HG02623 (cell line): ENCODE data around the gene ADGRL1.
"Not testable (repeated sequence)": the region's sequence is repeated elsewhere in the genome, so short reads cannot be mapped to it uniquely, and the experiment has no call there.

ENCODE experiments used
- ATAC-seq: cut with Tn5 transposase; IDR thresholded peaks from one replicate; pipeline ENCODE4 v1.9.1; 2021; ENCODE audit warnings: moderate library complexity; ENCODE audit not compliant: unreplicated experiment

Gene ADGRL1

DNA sequence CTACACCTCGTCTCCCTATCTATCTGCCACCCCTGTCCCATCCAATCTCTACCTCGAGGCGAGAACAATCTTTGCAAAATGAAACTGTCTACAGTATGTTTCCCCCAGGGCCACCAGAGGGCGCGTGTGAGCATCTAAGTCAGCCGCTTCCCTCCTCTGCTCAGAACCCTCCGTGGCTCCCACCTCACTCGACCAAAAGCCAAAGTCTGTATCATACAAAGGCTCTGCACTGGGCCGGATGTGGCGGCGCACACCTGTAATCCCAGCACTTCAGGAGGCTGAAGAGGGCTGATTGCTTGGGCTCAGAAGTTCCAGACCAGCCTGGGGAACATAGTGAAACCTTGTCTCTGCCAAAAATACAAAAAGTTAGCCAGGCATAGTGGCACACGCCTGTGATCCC lies 9.9 kb downstream of the ADGRL1 start:
- ATAC-seq = not testable (repeated sequence)

DNA sequence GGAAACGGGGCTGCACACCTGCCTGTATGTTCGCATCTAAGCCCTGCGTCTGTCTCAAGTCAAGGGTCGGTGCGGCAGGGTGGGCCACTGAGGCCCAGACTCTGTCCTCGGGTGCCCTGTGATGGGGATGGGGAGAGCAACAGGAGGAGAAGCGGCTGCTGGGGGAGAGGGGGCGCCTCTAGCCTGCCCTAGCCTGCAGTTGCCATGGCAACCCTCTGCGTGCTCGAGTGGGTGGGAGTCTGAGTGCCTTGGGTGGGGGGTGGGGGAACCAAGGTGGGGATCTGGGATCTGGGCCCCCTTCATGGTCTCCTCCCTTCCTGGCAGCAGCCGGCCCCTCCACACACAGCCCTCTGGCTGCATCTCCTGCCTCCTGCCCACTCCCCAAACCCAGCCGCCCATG lies 10.8 kb downstream of the ADGRL1 start:
- not testable (repeated sequence) for ATAC-seq

DNA sequence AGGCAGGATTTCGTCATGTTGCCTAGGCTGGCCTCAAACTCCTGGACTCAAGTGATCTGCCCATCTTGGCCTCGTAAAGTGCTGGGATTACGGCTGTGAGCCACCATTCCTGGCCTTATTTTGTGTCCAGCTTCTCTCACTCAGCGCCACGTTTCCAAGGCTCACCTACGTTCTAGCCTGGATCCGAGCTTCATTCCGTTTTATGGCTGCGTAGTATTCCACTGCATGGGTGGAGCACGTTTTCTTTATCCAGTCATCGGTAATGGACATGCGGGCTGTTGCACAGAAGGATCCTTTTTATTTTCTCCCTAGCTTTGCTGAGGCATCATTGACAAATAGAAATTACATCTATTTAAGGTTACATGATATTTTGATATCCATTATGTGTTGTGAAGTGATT lies 16.6 kb downstream of the ADGRL1 start:
- ATAC-seq = no peak

DNA sequence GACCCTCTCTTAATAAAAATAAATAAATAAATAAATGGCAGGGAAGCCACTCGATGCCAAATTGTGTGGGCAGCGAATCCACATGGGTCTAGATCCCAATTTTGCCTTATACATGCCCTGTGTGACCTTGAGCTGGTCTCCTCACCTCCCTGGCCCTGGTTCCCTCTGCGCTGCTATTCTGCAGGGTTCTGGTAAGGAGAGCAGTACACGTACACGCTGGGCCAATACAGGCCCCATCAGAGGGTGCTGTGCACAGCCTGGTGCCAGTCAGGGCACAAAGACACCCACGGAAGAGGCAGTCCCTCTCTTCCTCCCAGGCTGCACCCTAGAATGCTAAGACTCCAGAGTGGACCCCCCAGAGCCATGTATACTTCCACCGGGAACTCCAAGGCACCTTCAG lies 17.9 kb downstream of the ADGRL1 start:
- not testable (repeated sequence) for ATAC-seq

DNA sequence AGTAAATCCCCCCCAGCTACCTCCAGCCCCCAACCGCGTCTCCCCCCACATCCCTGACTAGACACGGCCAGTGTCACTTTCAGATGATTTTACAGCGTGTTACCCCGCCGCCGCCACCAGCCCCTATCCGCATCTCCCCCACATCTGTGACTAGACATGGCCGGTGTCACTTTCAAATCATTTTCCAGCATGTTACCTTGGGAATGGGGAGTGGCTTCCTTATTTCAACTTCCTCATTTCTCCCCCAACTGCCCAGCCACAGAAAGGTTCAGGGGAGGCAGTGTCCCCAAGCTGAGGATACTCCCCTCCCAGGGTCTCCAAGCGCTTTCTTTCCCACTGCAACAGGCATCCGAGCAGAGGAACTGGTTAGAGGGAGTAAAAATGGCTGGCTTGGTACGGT lies 18.4 kb downstream of the ADGRL1 start:
- no peak for ATAC-seq

DNA sequence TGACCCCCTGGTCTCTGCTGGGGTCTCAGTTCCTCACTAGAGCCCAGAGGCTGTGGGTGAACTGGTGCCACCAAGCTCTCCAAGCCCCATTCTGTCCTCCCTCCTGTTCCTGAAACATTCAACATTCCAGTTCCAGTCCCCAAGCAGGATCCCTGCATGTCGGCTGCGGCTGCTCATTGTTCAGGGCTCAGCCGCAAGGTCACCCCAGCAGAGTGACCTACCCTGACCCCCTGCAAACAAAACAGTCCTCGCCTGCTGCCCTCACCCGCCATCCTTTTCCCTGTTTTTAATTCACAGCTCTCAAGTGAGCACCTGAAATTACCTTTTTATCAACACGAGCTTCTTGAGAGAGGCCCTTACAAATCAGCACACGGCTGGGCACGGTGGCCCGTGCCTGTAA lies 19.3 kb downstream of the ADGRL1 start:
- ATAC-seq = not testable (repeated sequence)

DNA sequence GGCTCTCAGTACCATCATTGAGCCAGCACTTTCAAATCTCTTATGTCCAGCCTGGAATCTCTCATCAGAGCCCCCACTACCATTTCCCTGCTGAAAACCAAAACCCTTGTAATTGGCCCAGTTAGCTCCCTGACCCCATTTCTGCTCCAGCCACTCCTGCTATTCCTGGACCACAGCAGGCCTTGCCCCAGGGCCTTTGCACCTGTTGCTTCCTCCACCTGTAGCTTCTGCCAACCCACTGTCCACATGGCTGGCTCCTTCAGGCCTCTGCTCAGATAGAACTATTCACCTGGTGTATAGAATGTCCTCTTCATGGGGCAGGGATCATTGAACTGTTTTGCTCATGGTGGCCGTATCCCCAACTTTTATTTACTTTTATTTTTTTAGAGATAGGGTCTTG lies 20.3 kb downstream of the ADGRL1 start:
- ATAC-seq = not testable (repeated sequence)

DNA sequence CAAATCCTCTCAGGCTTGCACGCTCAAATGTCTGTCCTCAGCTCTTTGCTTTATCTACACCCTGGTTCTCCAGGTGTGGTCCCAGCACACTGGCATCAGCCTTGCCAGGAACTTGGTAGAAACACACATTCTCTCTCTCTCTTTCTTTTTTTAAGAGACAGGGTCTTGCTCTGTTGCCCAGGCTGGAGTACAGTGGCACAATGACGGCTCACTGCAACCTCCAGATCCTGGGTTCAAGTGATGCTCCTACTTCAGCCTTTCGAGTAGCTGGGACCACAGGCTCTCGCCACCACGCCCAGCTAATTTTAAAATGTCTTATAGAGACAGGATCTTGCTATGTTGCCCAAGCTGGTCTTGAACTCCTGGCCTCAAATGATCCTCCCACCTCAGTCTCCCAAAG lies 20.8 kb downstream of the ADGRL1 start:
- ATAC-seq = no peak

DNA sequence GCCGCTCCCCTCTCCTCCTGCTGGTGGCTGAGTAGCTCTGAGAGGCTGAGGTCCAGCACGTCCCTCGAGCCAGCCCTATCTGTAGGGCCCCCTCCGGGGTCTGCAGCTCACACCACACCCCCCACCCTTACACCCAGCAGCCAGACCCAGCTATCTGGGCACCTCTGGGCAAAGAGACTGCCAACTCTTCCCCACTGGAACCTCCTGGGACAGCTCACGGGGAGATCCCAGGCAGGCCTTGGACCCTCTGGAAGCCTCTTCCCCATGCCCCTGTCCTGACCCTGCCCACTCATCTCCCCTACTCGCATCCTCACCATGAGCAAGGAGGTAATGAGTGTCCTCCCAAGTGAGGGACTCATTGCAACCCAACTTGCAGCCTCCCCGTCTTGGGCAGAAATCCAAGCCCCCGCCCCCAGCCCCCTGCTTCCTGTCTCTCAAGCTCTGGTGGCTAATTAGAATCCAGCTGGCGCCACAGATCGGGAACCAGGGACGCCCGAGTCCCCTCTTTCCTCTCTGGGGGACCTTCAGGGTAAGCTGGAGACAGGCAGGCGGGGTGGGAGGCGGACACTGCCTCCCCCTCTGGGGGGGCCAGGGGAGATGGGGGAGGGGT lies 22.1 kb downstream of the ADGRL1 start:
- ATAC-seq = no peak

DNA sequence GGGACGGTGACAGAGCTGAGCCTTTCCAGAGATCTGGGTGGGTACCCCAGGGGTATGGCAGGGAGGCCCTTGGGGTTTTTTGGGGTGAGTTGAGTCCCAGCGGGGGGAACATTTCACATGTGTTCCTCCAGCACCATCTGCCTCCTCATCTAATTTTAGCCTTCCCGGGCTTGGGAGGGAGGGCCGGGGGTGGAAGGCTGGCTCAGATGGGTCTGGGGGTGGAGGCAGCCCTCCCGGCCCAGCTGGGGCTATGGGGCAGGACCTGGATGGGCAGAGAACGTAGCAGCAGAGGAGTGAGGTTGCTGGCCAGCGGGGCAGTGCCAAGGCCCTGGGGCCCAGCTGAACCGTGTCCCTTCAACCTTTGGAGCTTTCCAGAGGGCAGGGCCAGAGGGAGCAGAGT lies 23.5 kb downstream of the ADGRL1 start:
- no peak for ATAC-seq

DNA sequence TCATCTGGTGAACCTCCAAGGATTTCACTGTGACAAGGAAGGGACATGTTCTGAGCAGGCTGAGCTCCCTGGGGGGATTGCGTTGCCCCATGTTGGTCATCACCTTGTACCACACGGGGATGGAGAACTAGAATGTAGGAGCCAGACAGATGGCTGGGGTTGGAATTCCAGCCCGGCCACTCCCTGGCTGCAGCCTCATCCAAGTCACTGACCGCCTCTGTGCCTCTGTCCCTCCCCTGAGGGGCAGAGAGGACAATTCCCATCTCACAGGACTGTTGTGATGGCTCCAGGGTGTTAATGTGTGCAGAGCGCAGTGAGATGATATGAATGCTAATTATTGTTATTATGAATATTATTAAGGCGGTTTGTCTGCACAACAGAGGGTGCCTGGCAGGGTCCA lies 24.1 kb downstream of the ADGRL1 start:
- ATAC-seq = no peak

DNA sequence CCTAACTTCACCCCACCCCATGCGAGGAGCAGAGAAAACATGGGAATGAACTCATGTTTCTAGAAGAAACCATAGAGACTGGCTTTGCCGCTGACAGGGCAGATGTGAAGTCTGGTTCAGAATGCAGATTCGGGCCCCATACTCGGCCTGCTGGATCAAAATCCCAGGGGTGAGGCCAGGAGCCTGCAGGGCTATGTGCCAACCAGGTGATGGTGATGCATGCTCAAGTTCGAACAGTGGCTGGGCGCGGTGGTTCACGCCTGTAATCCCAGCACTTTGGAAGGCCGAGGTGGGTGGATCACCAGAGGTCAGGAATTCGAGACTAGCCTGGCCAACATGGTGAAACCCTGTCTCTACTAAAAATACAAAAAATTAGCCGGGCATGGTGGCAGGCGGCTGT lies 24.8 kb downstream of the ADGRL1 start:
- ATAC-seq = not testable (repeated sequence)

DNA sequence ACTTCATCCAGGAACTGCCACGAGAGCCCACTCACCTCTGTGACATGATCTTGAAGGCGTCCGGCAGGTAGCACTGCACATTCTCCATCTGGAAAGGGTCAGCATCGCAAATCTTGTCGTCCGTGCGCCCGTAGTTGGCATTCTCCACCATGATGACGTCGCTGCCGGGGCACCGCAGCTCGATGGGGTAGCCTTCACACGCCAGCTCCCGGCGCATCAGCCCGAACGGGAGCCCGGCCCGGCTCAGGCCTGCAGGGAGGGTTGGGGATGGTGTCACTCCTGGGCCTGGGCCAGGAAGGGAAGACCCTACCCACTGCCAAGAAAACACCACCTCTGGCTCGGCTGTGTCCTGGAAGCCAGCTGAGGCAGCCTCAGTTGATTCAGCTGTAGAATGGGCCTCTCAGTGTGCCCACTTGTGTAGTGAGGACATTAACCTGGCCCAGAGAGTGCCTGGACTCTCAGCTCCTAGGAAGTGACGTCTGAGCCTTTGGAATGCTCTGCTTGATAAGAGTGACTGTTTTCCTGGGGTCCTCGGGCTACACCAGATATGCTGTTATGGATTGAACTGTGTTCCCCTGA lies 28.4 kb downstream of the ADGRL1 start:
- ATAC-seq = no peak

DNA sequence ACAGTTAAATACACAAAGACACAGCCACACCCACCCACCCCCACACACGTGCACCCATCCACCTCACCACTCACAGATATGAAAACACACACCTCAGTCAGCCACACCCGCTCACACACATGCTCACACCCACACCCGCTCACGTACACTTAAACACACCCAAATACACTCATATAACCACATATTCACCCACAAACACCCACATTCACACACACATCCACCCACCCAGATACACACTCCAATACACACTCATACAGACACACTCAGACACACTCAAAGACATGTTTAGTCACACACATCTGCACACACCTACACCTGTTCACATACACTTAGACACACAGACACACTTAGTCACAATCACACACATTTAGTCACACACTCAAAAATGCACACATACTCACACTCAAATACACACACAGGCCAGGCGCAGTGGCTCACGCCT lies 30.6 kb downstream of the ADGRL1 start:
- no peak for ATAC-seq

DNA sequence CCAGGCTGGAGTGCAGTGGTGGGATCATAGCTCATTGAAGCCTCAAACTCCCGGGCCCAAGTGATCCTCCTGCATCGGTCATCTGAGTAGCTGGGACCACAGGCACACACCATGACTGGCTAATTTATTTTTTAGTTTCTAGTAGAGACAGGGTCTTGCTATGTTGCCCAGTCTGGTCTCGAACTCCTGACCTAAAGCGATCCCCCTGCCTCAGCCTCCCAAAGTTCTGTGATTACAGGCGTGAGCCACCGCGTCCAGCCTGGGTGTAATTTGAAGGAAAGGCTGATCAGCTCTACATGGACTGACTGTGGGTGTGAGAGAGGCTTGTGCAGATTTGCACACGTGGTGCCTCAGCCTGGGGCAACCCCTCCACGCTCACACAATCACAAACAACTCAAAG lies 31.1 kb downstream of the ADGRL1 start:
- no peak for ATAC-seq

DNA sequence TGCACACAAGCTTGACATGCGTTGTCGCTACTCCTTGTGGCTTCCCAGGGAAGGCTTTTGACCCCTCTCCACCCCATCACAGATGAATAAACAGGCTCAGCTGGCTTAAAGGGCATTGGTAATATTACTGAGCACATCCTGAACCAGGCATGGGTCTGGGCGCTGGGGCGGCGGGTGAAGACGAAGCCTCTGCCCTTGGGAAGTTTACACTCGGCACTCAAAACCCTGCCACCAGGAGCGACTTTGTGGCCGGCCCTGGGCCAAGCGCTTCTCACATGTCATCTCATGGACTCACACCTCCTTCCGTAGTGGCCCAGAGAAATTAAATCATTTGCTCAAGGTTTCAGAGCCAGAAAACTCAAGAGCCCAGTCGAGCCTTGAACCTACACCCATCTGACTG lies 37.0 kb downstream of the ADGRL1 start:
- no peak for ATAC-seq

DNA sequence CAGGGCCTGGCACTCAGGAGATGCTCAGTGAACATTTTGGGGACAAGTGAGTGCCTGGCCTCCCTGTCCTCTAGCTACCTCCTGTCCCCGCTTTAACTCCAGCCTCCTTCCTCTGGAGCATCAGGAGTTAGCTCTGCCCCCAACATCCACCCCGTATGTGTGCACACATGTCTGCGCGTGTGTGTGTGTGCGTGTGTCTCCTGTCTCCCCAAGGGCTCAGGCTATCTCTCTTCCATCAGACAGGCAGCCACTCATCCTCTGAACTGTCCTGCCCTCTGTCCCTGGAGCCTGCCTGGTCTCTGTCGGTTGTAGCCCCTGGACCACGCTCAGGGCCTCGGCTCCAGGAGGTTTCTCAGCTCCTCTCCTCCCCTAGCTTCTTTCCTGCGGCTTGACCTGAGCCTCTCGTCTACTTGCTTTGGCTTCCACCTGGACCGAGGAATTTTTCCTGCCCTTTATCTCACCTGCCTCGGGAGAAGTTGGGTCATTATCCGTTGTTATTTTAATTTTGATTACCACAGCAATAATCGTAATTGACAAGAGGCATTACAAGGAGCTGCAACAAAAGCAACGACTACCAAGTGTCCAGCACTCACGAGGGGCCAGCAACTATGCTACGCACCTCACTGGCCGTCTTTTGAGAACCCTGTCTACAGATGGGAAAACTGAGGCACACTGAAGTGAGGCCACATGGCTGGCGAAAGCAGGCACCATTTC lies 37.6 kb downstream of the ADGRL1 start:
- ATAC-seq = no peak

DNA sequence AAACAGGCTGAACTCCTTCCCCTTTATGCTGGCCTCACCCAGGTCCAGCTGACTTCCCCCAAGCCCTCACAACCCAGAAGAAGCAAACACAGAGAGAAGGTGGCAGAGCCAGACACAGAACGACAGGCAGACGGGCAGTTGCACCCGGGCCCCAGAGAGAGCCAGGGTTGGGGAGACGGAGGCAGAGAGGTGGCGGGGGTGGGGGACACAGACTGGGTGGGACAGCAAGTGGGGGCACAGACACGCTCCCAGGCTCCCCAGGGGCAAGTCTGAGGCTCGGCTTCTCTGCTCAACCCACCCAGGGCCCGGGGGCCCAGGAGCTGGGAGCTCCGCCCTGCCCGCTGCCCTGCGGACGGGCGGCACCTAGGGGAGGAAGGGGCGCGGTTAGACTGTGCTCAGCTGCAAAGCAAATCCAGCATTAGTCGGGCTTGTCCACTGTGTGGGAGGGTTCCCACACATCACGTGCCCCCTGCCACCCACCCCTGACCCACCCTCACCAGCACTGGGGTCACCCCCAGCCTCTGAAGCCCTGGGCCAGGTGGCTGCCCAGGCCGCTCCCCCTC lies 38.3 kb downstream of the ADGRL1 start:
- no peak for ATAC-seq

DNA sequence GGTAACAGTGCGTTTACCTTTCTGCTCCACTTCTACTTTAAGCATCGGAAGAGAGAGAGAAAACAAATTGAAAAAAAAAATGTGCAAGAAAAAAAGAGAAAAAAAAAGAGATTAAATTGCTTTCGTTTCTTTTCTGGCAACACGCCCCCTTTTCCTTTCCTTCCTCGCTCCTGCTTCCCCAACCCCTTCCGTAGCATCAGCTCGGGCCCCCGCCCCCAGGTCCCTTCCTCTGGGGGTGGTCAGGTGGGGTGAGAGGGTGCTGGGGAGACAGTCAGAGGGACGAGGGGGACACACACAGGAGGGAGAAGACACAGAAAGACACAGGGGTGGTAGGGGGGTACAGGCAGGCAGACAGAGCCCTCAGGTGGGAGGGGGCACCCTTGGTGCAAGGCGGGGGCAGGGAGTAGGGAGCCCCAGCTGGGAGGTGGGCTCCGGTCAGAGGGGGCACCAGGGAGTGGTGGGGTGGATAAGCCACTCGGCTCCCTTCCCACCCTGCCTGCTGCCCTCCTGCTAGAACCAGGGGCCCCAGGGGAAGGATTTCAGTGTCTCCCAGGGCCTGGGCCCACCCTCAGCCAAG lies 38.9 kb downstream of the ADGRL1 start:
- no peak for ATAC-seq

DNA sequence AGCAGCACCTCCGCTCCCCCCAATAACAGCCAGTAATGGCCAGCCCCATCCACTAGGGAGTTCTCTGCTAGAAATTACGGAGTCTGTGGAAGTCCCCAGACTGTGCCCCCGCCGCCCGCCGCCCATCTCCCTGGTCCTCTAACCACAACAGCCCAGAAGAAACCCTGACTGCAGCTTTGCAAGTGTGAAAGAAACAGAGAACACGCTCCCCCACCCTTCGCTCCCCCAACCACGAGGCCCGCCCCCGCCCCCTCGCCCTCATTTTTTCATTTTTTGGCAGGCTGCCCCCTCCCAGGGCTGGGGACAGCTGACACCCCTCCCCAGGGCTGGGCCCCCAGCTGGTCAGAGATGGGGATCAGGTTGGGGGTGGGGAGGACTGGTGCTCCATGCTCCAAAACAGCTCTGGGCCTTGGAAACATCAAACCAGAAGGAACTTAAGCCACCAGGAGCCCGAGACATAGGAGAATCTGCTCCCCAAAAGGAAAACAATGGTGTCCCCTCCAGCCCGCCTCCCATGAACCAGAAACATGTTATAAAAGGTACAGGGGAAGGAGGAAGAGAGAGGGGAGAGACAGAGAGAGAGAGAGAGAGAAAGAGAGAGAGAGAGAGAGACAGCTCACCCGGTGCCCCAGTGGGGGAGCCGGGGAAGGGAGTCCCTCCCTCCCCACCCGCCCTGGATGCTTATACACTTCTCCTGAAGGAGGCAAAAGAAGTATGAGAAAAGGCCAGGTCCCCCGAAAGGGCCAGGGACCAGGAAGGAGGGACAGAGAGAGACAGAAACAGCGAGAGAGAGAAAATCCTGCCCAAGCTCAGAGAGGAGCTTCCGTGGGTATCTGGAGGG lies 39.8 kb downstream of the ADGRL1 start:
- no peak for ATAC-seq
